HG03280 (cell line): Measurements from ENCODE around the gene WDR4.
"Not testable (repeated sequence)": the region's sequence is repeated elsewhere in the genome, so short reads cannot be mapped to it uniquely, and the experiment has no call there.

Experiments used
- ATAC-seq: cut with Tn5 transposase; IDR thresholded peaks from one replicate; pipeline ENCODE4 v1.9.1; 2021; ENCODE audit warnings: mild to moderate bottlenecking, moderate library complexity; ENCODE audit not compliant: unreplicated experiment

Gene WDR4

GRCh38 chr21:42841156-42841915 is 38.0 kb downstream of the WDR4 start:
- ATAC-seq, result no peak

- ATAC-seq, result no peak
Measured at GRCh38 chr21:42840411-42841155, 38.8 kb downstream of the WDR4 start.

- no peak for ATAC-seq
Measured at GRCh38 chr21:42839271-42840231, 39.8 kb downstream of the WDR4 start.

GRCh38 chr21:42838212-42838690 is 41.1 kb downstream of the WDR4 start:
- ATAC-seq, result not testable (repeated sequence)

- no peak for ATAC-seq
Measured at GRCh38 chr21:42837421-42838211, 41.7 kb downstream of the WDR4 start.

GRCh38 chr21:42836767-42837301 is 42.5 kb downstream of the WDR4 start:
- ATAC-seq, result no peak

- ATAC-seq, result no peak
Measured at GRCh38 chr21:42836402-42836666, 43.0 kb downstream of the WDR4 start.

- ATAC-seq, result no peak
Measured at GRCh38 chr21:42835611-42836401, 43.5 kb downstream of the WDR4 start.

GRCh38 chr21:42835211-42835610 is 44.1 kb downstream of the WDR4 start:
- ATAC-seq, result no peak

GRCh38 chr21:42834726-42835191 is 44.6 kb downstream of the WDR4 start:
- ATAC-seq, result no peak

GRCh38 chr21:42833859-42834725 is 45.2 kb downstream of the WDR4 start:
- no peak for ATAC-seq

- ATAC-seq, result peak; percentile 62
Measured at GRCh38 chr21:42833439-42833815, 45.9 kb downstream of the WDR4 start.

GRCh38 chr21:42832321-42832630 is 47.1 kb downstream of the WDR4 start:
- not testable (repeated sequence) for ATAC-seq

GRCh38 chr21:42830456-42831455 is 48.6 kb downstream of the WDR4 start:
- no peak for ATAC-seq

GRCh38 chr21:42829954-42830353 is 49.4 kb downstream of the WDR4 start:
- ATAC-seq, result no peak

- ATAC-seq, result no peak
Measured at GRCh38 chr21:42829417-42829816, 49.9 kb downstream of the WDR4 start.

- ATAC-seq, result no peak
Measured at GRCh38 chr21:42827588-42827987, 51.8 kb downstream of the WDR4 start.
